Thoracic aorta (tissue), 2 donors: ENCODE results near the gene WNK1. TPM values are rescaled to one million over a fixed set of nuclear protein-coding genes. Genes with fewer than 3 reads are reported as not detected.
"Not testable (repeated sequence)": the region's sequence is repeated elsewhere in the genome, so short reads cannot be mapped to it uniquely, and the experiment has no call there.

ENCODE experiments used
- ATAC-seq: fragments of 150-250 bp; one replicate; pipeline ENCODE4 v1.8.0; 2017; ENCODE audit warnings: low read depth; ENCODE audit not compliant: insufficient number of reproducible peaks, low FRiP score
- DNase-seq: peaks from one replicate; pipeline ENCODE4 v3.0.0-alpha.2; 2020; ENCODE audit warnings: low spot score
- H3K27ac ChIP-seq, 2 donors: fragments of 200-600 bp; sonication (generic); 1 replicate in 1 of 2; 2 replicates in 1 of 2; pipeline ENCODE4 v1.5.1; 2016; ENCODE audit warnings: mild to moderate bottlenecking in 2 of 2, moderate library complexity in 2 of 2
- H3K27me3 ChIP-seq: fragments of 200-600 bp; sonication (generic); replicated peaks from 2 replicates; pipeline ENCODE4 v1.6.0; 2016; ENCODE audit warnings: mild to moderate bottlenecking; ENCODE audit not compliant: insufficient read depth
- H3K36me3 ChIP-seq: fragments of 200-600 bp; sonication (generic); one replicate; pipeline ENCODE4 v1.5.1; 2016
- H3K4me1 ChIP-seq, 2 donors: fragments of 200-600 bp; sonication (generic); 1 replicate in 1 of 2; 2 replicates in 1 of 2; pipeline versions ENCODE4 v1.5.1 to v1.6.0; 2016; ENCODE audit warnings: low read depth in 2 of 2, mild to moderate bottlenecking in 1 of 2; ENCODE audit not compliant: control insufficient read depth in 1 of 2
- H3K4me3 ChIP-seq: fragments of 200-600 bp; sonication (generic); 2 replicates; pipeline ENCODE4 v1.5.1; 2016; ENCODE audit warnings: mild to moderate bottlenecking
- H3K9me3 ChIP-seq: fragments of 200-600 bp; sonication (generic); 2 replicates; pipeline ENCODE4 v1.5.1; 2016
- CTCF ChIP-seq: fragments of 200-600 bp; sonication (generic); IDR thresholded peaks from one replicate; pipeline ENCODE4 v1.5.1; 2019; ENCODE audit warnings: antibody characterized with exemption
- total RNA-seq, 2 donors: library from RNA; depleted of rRNA; stranded (reverse); fragments of >200 nt; gene quantifications; one replicate each; pipeline versions ENCODE4 v1.1.0 to v1.2.3, GENCODE V29; 2016

The WNK1 gene
- total RNA-seq, 2 donors from 2014 or later: 191 to 197 TPM

GRCh38 chr12:788288-788687 lies 35.9 kb downstream of the WNK1 start:
- Histone ChIP-seq H3K4me3 (peak overlapping the region; percentile 38), H3K27ac (no peak overlapping the region), H3K27me3 (no peaks in the 10 kb centered on the region), H3K36me3 (no peaks in the 10 kb centered on the region), H3K4me1 (peaks cover 38 to 44% of the 10 kb centered on the region in 2 donors), H3K9me3 (no peaks in the 10 kb centered on the region)
- TF ChIP-seq CTCF: no peak
- DNase-seq (no peak), ATAC-seq (no peak)

GRCh38 chr12:788762-789161 lies 36.4 kb downstream of the WNK1 start:
- ATAC-seq, H3K9me3 ChIP-seq, H3K27me3 ChIP-seq, DNase-seq, H3K27ac ChIP-seq, H3K36me3 ChIP-seq: not testable (repeated sequence)
- Histone ChIP-seq H3K4me3 (peak overlapping the region; percentile 38), H3K4me1 (peaks cover 39 to 48% of the 10 kb centered on the region in 2 donors)

- Histone ChIP-seq H3K4me3 (no peak overlapping the region), H3K27me3 (no peaks in the 10 kb centered on the region), H3K9me3 (no peaks in the 10 kb centered on the region), H3K4me1 (peaks cover 44 to 45% of the 10 kb centered on the region in 2 donors), H3K36me3 (no peaks in the 10 kb centered on the region), H3K27ac (no peak overlapping the region)
- DNase-seq (no peak), ATAC-seq (no peak)
- no peak for TF ChIP-seq CTCF
These were observed 37.6 kb downstream of the WNK1 start for GRCh38 chr12:789852-790563.

GRCh38 chr12:790608-791007 lies 38.2 kb downstream of the WNK1 start:
- no peaks in the 10 kb centered on the region for H3K27me3 ChIP-seq
- TF ChIP-seq CTCF: no peak
- H3K27ac ChIP-seq: no peak overlapping the region
- ATAC-seq (no peak), DNase-seq (no peak)
- H3K4me1 ChIP-seq: peaks cover 43 to 45% of the 10 kb centered on the region in 2 donors
- no peaks in the 10 kb centered on the region for H3K36me3 ChIP-seq
- no peak overlapping the region for H3K4me3 ChIP-seq
- H3K9me3 ChIP-seq: no peaks in the 10 kb centered on the region

GRCh38 chr12:793037-793436 lies 40.7 kb downstream of the WNK1 start:
- H3K27ac ChIP-seq: no peak overlapping the region
- no peak for ATAC-seq
- no peaks in the 10 kb centered on the region for H3K9me3 ChIP-seq
- no peak for TF ChIP-seq CTCF
- H3K36me3 ChIP-seq: no peaks in the 10 kb centered on the region
- no peak overlapping the region for H3K4me3 ChIP-seq
- H3K4me1 ChIP-seq: peaks cover 43 to 47% of the 10 kb centered on the region in 2 donors
- DNase-seq: no peak
- no peaks in the 10 kb centered on the region for H3K27me3 ChIP-seq

- H3K4me3 ChIP-seq: no peak overlapping the region
- peaks cover 36 to 43% of the 10 kb centered on the region in 2 donors for H3K4me1 ChIP-seq
- H3K27me3 ChIP-seq: no peaks in the 10 kb centered on the region
- TF ChIP-seq CTCF: no peak
- ATAC-seq: no peak
- H3K36me3 ChIP-seq: no peaks in the 10 kb centered on the region
- no peak overlapping the region for H3K27ac ChIP-seq
- H3K9me3 ChIP-seq: no peaks in the 10 kb centered on the region
- DNase-seq: no peak
These were observed 41.3 kb downstream of the WNK1 start for GRCh38 chr12:793711-794110.
